ENCODE measurements around the gene PRAMEF1.
"Not testable (repeated sequence)": the region's sequence is repeated elsewhere in the genome, so short reads cannot be mapped to it uniquely, and the experiment has no call there.

The PRAMEF1 gene

DNA sequence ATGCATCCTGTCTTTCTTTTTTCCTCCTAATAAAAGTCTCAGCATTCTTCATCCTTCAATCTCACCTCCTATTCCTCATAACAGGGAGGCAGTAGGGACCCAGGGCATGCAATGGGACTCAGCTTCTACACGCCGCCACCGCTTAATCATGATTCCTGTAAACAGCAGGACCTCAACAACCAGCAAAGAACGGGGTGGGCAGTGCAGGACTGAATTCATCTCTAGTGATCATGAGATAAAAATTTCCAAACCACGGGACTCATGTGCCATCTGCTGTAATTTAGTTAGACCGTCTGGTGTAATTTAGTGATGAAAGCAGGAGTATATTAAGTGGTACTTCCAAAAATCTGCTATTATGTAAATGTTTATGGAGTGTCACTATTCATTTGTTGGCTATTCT is 12.3 kb upstream of the PRAMEF1 start:
- ChIA-PET POLR2A (no interaction called here), CTCF (no interaction called here)
- no peaks in the 10 kb centered on the region for H3K36me3 ChIP-seq (ENCODE audit: control insufficient read depth in 2 of 2, insufficient read depth in 1 of 2, low read length in 2 of 2)
- H3K27ac ChIP-seq (ENCODE audit: extremely low read depth, low read depth, low read length) = no peak overlapping the region
- TF ChIP-seq ZNF549 (tag by site-specific recombination; IDR thresholded peaks at IDR 0.05) (no peak), ZNF777 (tag by site-specific recombination; IDR thresholded peaks at IDR 0.05; ENCODE audit: borderline replicate concordance) (no peak), GLIS1 (tag by site-specific recombination; IDR thresholded peaks at IDR 0.05) (no peak), ZNF621 (tag by site-specific recombination; IDR thresholded peaks at IDR 0.05) (no peak)
- TF ChIP-seq, protein P1, sequence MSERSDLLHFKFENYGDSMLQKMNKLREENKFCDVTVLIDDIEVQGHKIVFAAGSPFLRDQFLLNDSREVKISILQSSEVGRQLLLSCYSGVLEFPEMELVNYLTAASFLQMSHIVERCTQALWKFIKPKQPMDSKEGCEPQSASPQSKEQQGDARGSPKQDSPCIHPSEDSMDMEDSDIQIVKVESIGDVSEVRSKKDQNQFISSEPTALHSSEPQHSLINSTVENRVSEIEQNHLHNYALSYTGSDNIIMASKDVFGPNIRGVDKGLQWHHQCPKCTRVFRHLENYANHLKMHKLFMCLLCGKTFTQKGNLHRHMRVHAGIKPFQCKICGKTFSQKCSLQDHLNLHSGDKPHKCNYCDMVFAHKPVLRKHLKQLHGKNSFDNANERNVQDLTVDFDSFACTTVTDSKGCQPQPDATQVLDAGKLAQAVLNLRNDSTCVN (tag by site-specific recombination; optimal IDR thresholded peaks at IDR 0.05) = no peak
- TF ChIP-seq, protein P2, sequence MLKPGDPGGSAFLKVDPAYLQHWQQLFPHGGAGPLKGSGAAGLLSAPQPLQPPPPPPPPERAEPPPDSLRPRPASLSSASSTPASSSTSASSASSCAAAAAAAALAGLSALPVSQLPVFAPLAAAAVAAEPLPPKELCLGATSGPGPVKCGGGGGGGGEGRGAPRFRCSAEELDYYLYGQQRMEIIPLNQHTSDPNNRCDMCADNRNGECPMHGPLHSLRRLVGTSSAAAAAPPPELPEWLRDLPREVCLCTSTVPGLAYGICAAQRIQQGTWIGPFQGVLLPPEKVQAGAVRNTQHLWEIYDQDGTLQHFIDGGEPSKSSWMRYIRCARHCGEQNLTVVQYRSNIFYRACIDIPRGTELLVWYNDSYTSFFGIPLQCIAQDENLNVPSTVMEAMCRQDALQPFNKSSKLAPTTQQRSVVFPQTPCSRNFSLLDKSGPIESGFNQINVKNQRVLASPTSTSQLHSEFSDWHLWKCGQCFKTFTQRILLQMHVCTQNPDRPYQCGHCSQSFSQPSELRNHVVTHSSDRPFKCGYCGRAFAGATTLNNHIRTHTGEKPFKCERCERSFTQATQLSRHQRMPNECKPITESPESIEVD (tag by site-specific recombination; IDR thresholded peaks at IDR 0.05) = no peak
- TF ChIP-seq, protein P3, sequence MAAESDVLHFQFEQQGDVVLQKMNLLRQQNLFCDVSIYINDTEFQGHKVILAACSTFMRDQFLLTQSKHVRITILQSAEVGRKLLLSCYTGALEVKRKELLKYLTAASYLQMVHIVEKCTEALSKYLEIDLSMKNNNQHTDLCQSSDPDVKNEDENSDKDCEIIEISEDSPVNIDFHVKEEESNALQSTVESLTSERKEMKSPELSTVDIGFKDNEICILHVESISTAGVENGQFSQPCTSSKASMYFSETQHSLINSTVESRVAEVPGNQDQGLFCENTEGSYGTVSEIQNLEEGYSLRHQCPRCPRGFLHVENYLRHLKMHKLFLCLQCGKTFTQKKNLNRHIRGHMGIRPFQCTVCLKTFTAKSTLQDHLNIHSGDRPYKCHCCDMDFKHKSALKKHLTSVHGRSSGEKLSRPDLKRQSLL (tag by site-specific recombination; IDR thresholded peaks at IDR 0.05) = no peak
- TF ChIP-seq, protein P4, sequence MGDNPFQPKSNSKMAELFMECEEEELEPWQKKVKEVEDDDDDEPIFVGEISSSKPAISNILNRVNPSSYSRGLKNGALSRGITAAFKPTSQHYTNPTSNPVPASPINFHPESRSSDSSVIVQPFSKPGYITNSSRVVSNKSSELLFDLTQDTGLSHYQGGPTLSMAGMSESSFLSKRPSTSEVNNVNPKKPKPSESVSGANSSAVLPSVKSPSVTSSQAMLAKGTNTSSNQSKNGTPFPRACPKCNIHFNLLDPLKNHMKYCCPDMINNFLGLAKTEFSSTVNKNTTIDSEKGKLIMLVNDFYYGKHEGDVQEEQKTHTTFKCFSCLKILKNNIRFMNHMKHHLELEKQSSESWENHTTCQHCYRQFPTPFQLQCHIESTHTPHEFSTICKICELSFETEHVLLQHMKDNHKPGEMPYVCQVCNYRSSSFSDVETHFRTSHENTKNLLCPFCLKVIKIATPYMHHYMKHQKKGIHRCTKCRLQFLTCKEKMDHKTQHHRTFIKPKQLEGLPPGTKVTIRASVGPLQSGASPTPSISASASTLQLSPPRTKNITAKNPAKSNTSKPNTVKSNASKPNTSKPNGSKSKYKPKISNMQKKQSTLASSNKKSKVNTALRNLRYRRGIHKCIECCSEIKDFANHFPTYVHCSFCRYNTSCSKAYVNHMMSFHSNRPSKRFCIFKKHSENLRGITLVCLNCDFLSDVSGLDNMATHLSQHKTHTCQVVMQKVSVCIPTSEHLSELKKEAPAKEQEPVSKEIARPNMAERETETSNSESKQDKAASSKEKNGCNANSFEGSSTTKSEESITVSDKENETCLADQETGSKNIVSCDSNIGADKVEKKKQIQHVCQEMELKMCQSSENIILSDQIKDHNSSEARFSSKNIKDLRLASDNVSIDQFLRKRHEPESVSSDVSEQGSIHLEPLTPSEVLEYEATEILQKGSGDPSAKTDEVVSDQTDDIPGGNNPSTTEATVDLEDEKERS (tag by site-specific recombination; IDR thresholded peaks at IDR 0.05) = no peak
- H3K4me3 ChIP-seq (ENCODE audit: low read depth, low read length) = no peak overlapping the region
- H3K4me1 ChIP-seq (ENCODE audit: control insufficient read depth, insufficient read depth, low read length) = no peaks in the 10 kb centered on the region
- H3K9me3 ChIP-seq (ENCODE audit: control insufficient read depth, insufficient read depth, low read depth, low read length) = no peaks in the 10 kb centered on the region

DNA sequence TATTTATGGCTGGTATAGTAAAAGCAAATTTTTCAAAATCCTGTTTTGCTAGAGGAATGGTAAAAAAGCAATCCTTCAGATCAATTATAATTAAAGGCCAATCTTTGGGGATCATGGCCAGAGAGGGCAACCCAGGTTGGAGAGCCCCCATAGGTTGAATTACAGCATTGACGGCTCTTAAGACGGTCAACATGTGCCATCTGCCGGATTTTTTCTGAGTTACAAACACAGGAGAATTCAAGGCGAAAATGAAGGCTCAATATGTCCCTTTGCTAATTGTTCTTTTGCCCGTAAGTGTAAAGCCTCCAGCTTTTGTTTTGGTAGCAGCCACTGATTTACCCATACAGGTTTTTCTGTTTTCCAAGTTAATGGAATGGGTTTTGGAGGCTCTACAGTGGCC is 9.7 kb upstream of the PRAMEF1 start:
- H3K27ac ChIP-seq (ENCODE audit: extremely low read depth, low read depth, low read length); H3K4me1 ChIP-seq (ENCODE audit: control insufficient read depth, insufficient read depth, low read length); H3K36me3 ChIP-seq (ENCODE audit: control insufficient read depth in 2 of 2, insufficient read depth in 1 of 2, low read length in 2 of 2); H3K4me3 ChIP-seq (ENCODE audit: low read depth, low read length); H3K9me3 ChIP-seq (ENCODE audit: control insufficient read depth, insufficient read depth, low read depth, low read length); CTCF ChIA-PET; POLR2A ChIA-PET: not testable (repeated sequence)

DNA sequence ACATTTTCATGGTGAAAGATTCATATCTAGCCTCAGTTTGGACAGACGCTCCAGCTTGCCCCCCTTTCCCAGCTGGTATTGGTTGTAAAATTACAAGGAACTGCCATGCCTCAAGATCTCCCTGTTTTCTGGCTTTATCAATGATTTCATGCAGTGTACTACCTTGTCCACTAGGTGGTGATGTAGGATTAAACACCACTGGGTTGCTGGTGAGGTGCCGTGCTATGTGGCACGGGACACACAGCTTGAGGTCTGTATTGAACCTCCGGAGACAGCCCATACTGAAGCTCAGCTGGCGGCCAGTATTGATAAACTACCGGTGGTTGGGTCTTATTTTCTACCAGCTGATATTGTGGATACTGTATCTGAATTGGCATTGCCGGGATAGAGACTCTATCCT is 7.4 kb upstream of the PRAMEF1 start:
- POLR2A ChIA-PET; CTCF ChIA-PET; H3K27ac ChIP-seq (ENCODE audit: extremely low read depth, low read depth, low read length); H3K4me1 ChIP-seq (ENCODE audit: control insufficient read depth, insufficient read depth, low read length); H3K9me3 ChIP-seq (ENCODE audit: control insufficient read depth, insufficient read depth, low read depth, low read length); H3K36me3 ChIP-seq (ENCODE audit: control insufficient read depth in 2 of 2, insufficient read depth in 1 of 2, low read length in 2 of 2); H3K4me3 ChIP-seq (ENCODE audit: low read depth, low read length): not testable (repeated sequence)
- peak; percentile 48 for TF ChIP-seq ZNF654 (tag by site-specific recombination; IDR thresholded peaks at IDR 0.05; ENCODE audit: low read depth)

DNA sequence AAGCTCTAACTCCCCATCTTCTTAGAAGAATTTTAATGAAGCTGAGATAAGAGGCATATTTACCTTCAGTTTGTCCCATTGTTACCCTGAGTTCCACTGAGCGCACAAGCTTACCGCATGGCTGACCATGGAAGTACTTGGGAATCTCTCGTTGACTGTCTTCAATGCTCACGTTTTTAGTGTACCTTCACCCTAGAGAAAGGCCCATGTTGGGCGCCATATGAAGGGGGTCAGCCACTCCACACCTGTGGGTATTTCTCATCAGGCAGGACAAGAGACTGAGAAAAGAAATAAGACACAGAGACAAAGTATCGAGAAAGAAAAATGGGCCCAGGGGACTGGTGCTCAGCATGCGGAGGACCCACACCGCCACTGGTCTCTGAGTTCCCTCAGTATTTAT is 6.5 kb upstream of the PRAMEF1 start:
- H3K4me1 ChIP-seq (ENCODE audit: control insufficient read depth, insufficient read depth, low read length); H3K4me3 ChIP-seq (ENCODE audit: low read depth, low read length); H3K9me3 ChIP-seq (ENCODE audit: control insufficient read depth, insufficient read depth, low read depth, low read length); POLR2A ChIA-PET; H3K27ac ChIP-seq (ENCODE audit: extremely low read depth, low read depth, low read length); H3K36me3 ChIP-seq (ENCODE audit: control insufficient read depth in 2 of 2, insufficient read depth in 1 of 2, low read length in 2 of 2): not testable (repeated sequence)
- CTCF ChIA-PET = interaction anchor here (0.7 to 0.9 kb wide), 3 partner anchors 19 to 97 kb away, joined by 3 to 5 read pairs (median 4); no protein-coding TSS in a partner anchor
- TF ChIP-seq SETDB1 (IDR thresholded peaks at IDR 0.05; ENCODE audit: insufficient read length, low read length) = peak; percentile 63
